ENCODE results near the gene KLF7. TPM values are rescaled to one million over a fixed set of nuclear protein-coding genes. Genes with fewer than 3 reads are reported as not detected.

KLF7 gene
- polyA plus RNA-seq, 3 donors, result 9.4 to 40.7 (median 10.3) TPM

DNA sequence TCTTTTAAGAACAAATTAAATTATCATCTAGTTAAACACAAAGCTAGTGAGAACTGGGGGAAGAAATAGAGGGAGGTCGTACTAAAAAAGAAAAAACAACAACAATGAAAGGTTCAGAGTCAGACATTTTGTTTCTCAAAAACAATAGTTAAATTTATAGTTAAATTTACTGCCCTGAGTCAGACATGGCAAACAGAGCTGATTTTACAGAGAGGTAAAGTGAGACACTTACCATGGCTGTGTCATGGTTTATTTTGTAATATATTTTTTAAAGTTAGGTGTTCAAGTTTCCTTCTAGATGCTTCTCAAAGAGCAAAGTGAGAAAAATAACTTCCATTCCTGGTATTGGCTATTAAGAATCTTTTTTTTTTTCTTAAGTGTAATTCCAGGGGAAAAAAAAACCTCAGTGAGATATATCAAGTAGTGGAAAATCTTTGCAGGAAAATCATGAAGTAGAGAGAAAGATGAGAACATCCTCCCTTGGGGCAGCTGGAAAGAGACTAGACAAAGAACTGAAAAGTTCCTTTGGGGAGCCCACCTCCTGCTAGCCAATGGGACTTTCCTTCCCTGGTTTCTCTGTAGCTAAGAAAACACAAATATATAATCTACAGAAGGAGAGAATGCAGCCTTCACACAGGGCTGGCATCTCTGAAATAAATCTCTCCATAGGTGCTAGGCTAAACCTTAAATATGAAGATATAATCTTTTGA lies 12.3 kb downstream of the KLF7 start:
- peaks cover 0 to 12% of the 10 kb centered on the region in 2 donors for H3K36me3 ChIP-seq (replicated peaks in 1 of 2; ENCODE audit: control insufficient read depth in 1 of 2, insufficient read depth in 2 of 2, low read length in 2 of 2)
- no peak overlapping the region for H2AFZ ChIP-seq (ENCODE audit: insufficient read depth, low read depth, low read length, poor library complexity, severe bottlenecking)
- peaks cover 95% of the 10 kb centered on the region for H4K20me1 ChIP-seq (ENCODE audit: insufficient read depth, low read length)
- Mint-ChIP-seq H3K27ac (peak overlapping the region in 2 of 7 donors; percentile 35 to 57), H3K27me3 (ENCODE audit: low read depth in 3 of 3) (peaks cover 0 to 3% (median 0%) of the 10 kb centered on the region in 3 donors), H3K36me3 (peaks cover 37 to 40% of the 10 kb centered on the region in 2 donors), H3K4me3 (no peak overlapping the region), H3K4me1 (peaks cover 98% of the 10 kb centered on the region), H3K9me3 (peaks cover 0 to 2% (median 0%) of the 10 kb centered on the region in 7 donors)
- H3K27ac ChIP-seq (ENCODE audit: low read depth in 1 of 2, low read length in 2 of 2), result peak overlapping the region in 1 of 2 donors; percentile 55
- no peak overlapping the region for H3K4me2 ChIP-seq (replicated peaks; ENCODE audit: extremely low read depth, low read length, poor library complexity, severe bottlenecking)
- TF ChIP-seq, protein P1, sequence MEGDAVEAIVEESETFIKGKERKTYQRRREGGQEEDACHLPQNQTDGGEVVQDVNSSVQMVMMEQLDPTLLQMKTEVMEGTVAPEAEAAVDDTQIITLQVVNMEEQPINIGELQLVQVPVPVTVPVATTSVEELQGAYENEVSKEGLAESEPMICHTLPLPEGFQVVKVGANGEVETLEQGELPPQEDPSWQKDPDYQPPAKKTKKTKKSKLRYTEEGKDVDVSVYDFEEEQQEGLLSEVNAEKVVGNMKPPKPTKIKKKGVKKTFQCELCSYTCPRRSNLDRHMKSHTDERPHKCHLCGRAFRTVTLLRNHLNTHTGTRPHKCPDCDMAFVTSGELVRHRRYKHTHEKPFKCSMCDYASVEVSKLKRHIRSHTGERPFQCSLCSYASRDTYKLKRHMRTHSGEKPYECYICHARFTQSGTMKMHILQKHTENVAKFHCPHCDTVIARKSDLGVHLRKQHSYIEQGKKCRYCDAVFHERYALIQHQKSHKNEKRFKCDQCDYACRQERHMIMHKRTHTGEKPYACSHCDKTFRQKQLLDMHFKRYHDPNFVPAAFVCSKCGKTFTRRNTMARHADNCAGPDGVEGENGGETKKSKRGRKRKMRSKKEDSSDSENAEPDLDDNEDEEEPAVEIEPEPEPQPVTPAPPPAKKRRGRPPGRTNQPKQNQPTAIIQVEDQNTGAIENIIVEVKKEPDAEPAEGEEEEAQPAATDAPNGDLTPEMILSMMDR (IDR thresholded peaks at IDR 0.05), result no peak
- no peaks in the 10 kb centered on the region for H3K27me3 ChIP-seq (ENCODE audit: control insufficient read depth in 2 of 2, insufficient read depth in 2 of 2, low read length in 2 of 2)
- H3K4me1 ChIP-seq (ENCODE audit: control insufficient read depth in 1 of 2, insufficient read depth in 2 of 2, low read length in 2 of 2), result peaks cover 81 to 92% of the 10 kb centered on the region in 2 donors
- WGBS (ENCODE audit: insufficient coverage), result no CpG with 5 or more reads among the region's 1 CpG
- no peak overlapping the region for H3K4me3 ChIP-seq (replicated peaks in 1 of 3; ENCODE audit: low read depth in 2 of 3, low read length in 3 of 3)
- DNase-seq, result no peak
- H3K79me2 ChIP-seq (ENCODE audit: insufficient read depth, low read length), result peaks cover 100% of the 10 kb centered on the region
- H3K9me3 ChIP-seq (replicated peaks in 1 of 2; ENCODE audit: control insufficient read depth in 1 of 2, insufficient read depth in 1 of 2, low read length in 2 of 2), result no peaks in the 10 kb centered on the region
- H3K9ac ChIP-seq (ENCODE audit: insufficient read depth, low read length, poor library complexity, severe bottlenecking), result no peak overlapping the region
- intact Hi-C loops (cut with micrococcal nuclease), result no loop called here

DNA sequence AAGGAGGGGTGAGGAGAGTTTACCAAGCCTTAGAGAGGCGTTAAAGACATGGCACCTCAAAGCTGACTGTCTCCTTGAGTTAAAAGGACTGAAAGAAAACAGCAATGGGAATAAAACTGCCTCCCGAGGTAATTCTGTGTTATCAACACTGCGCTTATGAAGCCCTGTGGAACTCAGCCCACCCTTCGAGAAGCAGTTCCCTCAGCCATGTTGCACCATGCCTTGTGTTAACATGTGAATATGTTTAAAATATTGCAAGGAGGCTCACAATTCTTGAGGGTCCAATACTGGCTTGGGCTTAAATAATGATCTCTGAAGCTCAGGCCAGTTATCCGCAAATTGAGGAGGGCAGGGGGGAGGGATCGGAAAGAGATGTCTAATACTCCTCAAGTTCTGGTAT lies 14.7 kb downstream of the KLF7 start:
- Histone ChIP-seq H3K9ac (ENCODE audit: insufficient read depth, low read length, poor library complexity, severe bottlenecking) (no peak overlapping the region), H3K4me1 (ENCODE audit: control insufficient read depth in 1 of 2, insufficient read depth in 2 of 2, low read length in 2 of 2) (peaks cover 59 to 70% of the 10 kb centered on the region in 2 donors), H3K4me2 (replicated peaks; ENCODE audit: extremely low read depth, low read length, poor library complexity, severe bottlenecking) (peak overlapping the region; percentile 40), H2AFZ (ENCODE audit: insufficient read depth, low read depth, low read length, poor library complexity, severe bottlenecking) (no peak overlapping the region), H3K27me3 (ENCODE audit: control insufficient read depth in 2 of 2, insufficient read depth in 2 of 2, low read length in 2 of 2) (no peaks in the 10 kb centered on the region), H3K9me3 (replicated peaks in 1 of 2; ENCODE audit: control insufficient read depth in 1 of 2, insufficient read depth in 1 of 2, low read length in 2 of 2) (no peaks in the 10 kb centered on the region), H3K79me2 (ENCODE audit: insufficient read depth, low read length) (peaks cover 100% of the 10 kb centered on the region), H3K27ac (ENCODE audit: low read depth in 1 of 2, low read length in 2 of 2) (no peak overlapping the region), H3K4me3 (replicated peaks in 1 of 3; ENCODE audit: low read depth in 2 of 3, low read length in 3 of 3) (peak overlapping the region in 1 of 3 experiments; percentile 19), H4K20me1 (ENCODE audit: insufficient read depth, low read length) (peaks cover 85% of the 10 kb centered on the region), H3K36me3 (replicated peaks in 1 of 2; ENCODE audit: control insufficient read depth in 1 of 2, insufficient read depth in 2 of 2, low read length in 2 of 2) (peaks cover 2 to 36% of the 10 kb centered on the region in 2 donors)
- WGBS (ENCODE audit: insufficient coverage), result 48% methylated on average over 5 of the region's 6 CpGs
- DNase-seq, result no peak
- Mint-ChIP-seq H3K9me3 (no peaks in the 10 kb centered on the region), H3K27ac (peak overlapping the region in 6 of 7 donors; percentile 16 to 71 (median 44)), H3K36me3 (peaks cover 49 to 54% of the 10 kb centered on the region in 2 donors), H3K27me3 (ENCODE audit: low read depth in 3 of 3) (peaks cover 0 to 3% (median 0%) of the 10 kb centered on the region in 3 donors), H3K4me3 (no peak overlapping the region), H3K4me1 (peaks cover 80% of the 10 kb centered on the region)
- intact Hi-C loops (cut with micrococcal nuclease), result no loop called here
- TF ChIP-seq, protein P1 (IDR thresholded peaks at IDR 0.05), result no peak

All from CD14-positive monocyte (primary cell).